Measurements from ENCODE around the gene CSRP2.

DNA sequence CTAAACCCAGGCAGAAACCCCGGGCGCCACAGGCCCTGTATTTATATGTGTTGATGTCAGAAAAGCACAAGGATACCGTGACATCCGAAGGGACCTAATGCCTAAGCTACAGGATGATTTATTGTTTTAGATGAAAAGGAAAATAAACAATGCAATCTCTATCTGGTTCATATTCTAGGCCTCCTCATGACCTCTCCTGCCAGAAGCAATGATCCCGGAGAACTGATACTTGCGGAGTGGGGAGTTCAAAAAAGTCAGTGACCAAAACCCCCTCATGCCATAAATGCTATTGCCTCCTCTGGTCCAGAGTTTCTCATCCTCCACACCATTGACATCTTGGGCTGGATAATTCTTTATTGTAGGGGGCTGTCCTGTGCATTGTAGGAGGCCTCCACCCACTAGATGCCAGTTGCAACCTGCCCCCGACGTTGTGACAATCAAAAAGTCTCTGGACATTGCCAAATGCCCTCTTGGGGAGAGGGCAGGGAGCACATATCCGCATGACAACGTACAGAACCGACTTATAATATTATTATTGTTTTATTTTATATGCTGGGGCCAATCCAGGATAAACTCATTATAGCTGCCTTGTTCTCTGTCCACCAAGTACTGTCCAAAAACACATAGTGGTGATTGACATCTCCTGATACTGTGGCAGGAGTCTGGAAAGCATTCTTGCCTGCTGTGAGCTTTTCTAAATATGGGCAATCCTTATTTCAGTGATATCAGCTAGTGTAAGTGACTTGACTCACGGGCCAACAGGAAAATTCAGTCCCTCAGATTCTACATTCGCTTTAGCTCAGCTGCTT is 1.1 kb upstream of the CSRP2 start:
- TF ChIP-seq, protein P1, sequence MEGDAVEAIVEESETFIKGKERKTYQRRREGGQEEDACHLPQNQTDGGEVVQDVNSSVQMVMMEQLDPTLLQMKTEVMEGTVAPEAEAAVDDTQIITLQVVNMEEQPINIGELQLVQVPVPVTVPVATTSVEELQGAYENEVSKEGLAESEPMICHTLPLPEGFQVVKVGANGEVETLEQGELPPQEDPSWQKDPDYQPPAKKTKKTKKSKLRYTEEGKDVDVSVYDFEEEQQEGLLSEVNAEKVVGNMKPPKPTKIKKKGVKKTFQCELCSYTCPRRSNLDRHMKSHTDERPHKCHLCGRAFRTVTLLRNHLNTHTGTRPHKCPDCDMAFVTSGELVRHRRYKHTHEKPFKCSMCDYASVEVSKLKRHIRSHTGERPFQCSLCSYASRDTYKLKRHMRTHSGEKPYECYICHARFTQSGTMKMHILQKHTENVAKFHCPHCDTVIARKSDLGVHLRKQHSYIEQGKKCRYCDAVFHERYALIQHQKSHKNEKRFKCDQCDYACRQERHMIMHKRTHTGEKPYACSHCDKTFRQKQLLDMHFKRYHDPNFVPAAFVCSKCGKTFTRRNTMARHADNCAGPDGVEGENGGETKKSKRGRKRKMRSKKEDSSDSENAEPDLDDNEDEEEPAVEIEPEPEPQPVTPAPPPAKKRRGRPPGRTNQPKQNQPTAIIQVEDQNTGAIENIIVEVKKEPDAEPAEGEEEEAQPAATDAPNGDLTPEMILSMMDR (IDR thresholded peaks at IDR 0.05): no peak
- TF ChIP-seq POLR2A (IDR thresholded peaks at IDR 0.05): no peak
